GM18526 (cell line): Measurements from ENCODE around the gene RFT1.

Experiments
- POLR2A ChIP-seq: IDR thresholded peaks from 3 replicates; pipeline ENCODE4 v1.6.1; 2011; ENCODE audit not compliant: insufficient read length; ENCODE audit errors: extremely low read depth

Gene RFT1

DNA sequence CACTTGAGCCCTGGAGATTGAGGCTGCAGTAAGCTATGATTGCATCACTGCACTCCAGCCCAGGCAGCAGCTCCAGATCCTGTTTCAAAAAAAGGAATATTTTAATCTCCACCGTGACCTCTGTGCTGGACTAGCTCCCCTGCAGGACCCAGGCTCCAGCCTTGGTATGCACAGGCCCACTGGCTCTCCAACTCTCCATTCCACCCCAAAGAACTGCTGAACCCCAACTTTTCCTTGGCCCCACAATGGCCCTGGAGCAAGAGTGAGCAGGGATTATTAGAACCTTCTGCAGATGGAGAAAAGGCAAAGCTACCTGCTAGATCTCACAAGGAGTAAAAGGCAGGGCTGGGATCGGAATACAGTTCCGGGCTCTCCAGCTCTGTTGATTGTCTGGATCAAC is 51.6 kb downstream of the RFT1 start:
- TF ChIP-seq POLR2A: no peak

DNA sequence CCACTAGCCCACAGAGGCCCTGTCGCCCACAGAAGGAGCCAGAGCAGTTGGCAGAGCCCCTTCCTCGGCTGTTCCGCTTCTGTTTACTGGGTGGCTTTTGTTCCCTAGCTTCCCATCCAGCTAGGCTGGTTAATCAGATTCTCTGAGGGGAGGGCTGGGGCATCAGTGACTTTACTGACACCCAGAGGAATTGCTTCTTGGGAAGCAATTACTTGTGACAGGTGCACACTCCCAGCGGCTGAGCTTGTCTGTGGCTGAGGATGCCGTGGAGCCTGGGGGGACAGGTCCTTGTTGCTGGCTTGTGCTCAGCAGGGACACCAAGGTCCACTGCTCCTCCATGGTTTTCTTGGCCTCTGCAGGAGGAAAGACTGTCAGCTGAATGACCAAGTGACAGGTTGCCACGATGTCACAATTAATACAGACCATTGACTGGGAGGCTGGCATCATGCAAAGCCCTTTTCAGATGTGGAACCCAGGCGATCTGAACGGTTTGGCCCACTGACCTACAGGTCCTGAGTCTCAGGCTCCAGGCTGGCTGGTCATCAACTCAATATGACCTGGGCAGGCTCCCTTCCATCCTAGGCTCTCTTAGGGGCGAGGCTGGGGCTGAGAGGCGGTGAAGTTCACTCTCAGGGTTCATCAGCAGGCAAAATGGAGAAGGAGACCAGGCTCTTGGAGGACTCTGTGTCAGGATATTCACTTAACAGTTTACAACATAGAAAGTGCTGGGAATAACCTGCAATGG is 52.6 kb downstream of the RFT1 start:
- TF ChIP-seq POLR2A: no peak

GRCh38 chr3:53075743-53076140 is 54.5 kb downstream of the RFT1 start:
- no peak for TF ChIP-seq POLR2A

DNA sequence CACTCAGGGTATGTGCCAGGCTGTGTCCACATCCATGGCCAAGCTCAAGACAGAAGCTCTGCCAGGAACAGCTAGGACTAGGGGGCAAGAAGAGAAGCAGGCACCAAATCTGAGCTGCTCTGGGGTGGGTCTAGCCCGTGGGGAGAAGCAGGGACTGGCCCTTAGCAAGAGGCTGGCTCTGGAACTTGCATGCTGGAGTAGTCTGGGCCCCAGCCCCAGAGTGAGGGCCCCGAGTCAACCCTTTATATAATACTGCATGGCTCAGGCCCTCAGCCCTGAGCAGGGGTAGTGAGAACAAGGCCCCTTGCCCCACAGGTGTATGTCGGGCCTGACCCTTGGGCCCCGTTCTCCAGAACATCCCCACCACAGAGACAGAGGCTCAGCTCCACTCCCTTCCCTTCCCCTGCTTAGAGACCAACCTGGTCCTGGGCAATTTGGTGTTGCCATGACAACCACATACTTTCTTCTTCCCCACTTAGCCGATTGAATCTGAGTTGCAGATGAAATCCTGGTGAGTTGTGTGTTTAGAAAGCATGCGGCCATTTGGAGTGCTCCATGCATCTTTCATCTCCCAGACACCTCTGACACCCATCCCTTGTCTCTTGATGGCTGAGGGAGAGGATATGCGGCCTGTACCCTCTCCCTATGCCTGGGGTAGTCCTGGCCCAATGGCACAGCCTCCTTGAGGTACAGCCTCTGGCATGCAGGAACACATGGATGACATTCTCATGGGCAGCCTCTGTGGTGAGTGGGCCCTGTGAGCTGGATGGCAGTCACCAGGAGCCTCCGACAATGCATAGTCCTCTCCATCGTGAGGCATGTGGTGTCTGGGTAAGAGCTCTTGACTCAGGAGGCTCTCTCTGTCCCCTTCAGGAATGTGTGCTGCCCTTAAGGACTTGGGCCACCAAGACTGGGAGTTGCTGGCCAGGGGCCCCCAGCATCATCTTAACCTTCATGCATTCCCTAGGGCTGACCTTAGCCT is 55.2 kb downstream of the RFT1 start:
- TF ChIP-seq POLR2A: no peak

DNA sequence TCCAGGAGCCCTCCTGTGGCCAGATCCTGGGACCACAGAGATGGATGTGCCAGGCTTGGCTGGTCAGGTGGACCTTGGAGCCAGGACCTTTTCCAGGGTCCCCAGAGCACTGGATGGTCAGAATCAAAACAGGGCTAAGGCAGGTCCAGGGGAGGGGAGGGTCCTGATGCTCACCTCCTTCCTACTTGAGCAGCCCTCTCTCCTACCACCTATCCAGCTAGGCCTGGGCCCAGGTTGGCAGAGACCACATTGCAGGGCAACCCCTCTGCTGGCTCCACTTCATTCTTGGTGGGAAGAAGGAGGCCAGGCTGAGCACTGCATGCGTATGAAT is 55.9 kb downstream of the RFT1 start:
- no peak for TF ChIP-seq POLR2A

- TF ChIP-seq POLR2A: no peak
Observed at GRCh38 chr3:53073553-53074365, 56.5 kb downstream of the RFT1 start.

DNA sequence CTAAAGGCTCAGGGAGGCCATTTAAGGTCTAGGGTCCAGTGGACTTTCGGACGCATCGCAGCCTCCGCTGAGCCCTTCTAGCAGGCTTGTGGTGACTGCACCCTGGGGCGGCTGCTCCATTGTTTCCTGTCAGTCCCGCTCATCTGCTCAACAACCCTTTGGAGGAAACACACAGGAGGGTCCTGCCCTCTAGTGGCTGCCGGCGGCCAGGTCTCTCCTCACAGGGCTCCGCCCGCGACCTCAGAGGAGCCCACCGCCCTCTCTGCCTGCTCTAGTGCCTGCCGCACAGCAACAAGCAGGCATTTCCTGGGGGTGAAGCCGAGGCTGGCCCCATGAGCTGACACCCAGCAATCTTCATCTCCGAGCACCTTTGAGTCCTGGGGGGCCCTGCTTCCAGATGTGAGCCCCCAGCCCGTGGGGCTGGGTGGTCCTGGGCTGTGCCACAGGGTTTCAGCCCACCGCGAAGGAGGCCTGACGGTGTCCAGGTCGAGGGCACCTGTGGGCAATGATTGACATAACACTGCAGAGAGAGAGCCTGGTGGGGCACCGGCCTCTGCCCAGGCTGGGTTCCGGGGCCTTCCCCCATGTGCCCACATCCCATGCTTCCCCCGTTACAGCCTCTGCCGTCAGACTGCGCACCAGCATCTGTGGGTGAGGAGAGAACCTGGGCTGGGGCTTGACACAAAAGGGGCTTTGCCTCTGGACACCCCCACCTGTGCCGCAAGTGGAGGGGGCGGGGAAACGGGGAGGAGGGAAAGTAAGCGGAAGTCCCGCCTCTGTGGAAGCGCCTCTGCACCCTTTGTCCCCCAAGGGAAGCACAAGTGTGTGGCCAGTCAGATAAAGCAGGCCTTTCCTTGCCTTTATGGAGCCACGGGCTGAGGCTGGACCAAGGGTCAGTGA is 57.3 kb downstream of the RFT1 start:
- TF ChIP-seq POLR2A: peak; percentile 12

DNA sequence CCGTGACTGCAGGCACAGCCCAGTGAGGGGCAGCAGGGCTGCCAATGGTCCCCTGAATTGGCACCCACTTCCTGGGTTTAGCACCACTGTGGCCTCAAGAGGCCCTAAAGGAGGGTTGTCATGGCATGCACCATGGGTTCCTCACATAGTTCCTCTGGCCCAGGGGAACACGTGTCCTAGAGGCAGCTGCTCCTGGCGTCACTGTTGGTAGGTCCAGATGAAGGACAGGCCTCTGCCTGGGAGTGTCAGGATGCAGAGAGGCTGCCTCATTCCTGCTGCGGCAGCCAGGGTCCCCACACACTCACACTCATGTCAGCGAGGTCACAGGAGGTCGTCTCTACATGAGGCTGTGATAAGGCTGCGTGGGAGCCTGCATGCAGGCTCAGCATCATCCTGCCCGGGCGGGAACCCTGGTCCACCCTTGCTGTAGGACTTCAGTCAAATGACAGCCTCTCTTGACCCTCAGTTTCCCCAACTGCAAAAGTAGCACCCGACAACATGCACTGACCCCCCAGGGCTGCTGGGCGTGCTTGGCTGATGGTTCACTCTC is 58.3 kb downstream of the RFT1 start:
- no peak for TF ChIP-seq POLR2A

DNA sequence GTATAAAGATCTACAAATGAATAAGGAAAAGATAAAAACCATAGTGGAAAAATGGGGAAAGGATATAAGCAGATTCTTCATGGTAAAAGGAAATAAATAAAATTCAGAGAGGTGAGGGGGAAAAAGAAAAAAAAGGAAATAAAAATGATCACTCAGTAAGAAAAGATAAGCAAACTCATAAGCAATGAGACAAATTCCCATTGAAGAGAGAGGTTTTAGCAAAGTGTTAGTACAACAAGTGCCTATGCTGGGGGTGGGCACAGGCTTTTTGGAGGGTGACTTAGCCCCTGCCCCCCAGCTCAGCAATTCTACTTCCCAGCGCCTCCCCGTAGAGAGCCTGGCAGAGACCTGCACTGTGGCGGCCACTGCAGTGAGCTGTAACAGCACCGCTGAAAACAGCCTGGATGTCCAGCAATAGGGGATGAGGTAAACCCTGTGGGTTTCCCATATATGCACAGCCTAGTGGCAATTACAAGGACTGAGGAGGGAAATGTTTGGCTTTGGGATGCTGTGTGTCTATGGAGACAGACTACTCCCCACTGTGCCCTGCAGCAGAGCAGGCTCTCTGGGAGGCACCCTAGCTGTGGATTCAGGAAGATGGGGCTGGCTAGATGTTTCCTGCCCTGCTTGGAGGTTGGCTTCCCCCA is 60.7 kb downstream of the RFT1 start:
- no peak for TF ChIP-seq POLR2A

GRCh38 chr3:53068176-53068575 is 62.1 kb downstream of the RFT1 start:
- no peak for TF ChIP-seq POLR2A

GRCh38 chr3:53067567-53067966 is 62.7 kb downstream of the RFT1 start:
- TF ChIP-seq POLR2A: no peak

GRCh38 chr3:53065841-53066480 is 64.3 kb downstream of the RFT1 start:
- no peak for TF ChIP-seq POLR2A

- no peak for TF ChIP-seq POLR2A
Observed at GRCh38 chr3:53062905-53063304, 67.3 kb downstream of the RFT1 start.
